SKM-1 treated with dmso at 0.1 percent for 144 hours (cell line): ENCODE results near the gene KCNK3.

Experiments
- DNase-seq: peaks from one replicate; lab custom pipeline; 2025; ENCODE audit not compliant: unreplicated experiment; lab: John Stamatoyannopoulos, UW

The KCNK3 gene

GRCh38 chr2:26711457-26712161, 19.1 kb downstream of the KCNK3 start:
- no peak for DNase-seq

DNA sequence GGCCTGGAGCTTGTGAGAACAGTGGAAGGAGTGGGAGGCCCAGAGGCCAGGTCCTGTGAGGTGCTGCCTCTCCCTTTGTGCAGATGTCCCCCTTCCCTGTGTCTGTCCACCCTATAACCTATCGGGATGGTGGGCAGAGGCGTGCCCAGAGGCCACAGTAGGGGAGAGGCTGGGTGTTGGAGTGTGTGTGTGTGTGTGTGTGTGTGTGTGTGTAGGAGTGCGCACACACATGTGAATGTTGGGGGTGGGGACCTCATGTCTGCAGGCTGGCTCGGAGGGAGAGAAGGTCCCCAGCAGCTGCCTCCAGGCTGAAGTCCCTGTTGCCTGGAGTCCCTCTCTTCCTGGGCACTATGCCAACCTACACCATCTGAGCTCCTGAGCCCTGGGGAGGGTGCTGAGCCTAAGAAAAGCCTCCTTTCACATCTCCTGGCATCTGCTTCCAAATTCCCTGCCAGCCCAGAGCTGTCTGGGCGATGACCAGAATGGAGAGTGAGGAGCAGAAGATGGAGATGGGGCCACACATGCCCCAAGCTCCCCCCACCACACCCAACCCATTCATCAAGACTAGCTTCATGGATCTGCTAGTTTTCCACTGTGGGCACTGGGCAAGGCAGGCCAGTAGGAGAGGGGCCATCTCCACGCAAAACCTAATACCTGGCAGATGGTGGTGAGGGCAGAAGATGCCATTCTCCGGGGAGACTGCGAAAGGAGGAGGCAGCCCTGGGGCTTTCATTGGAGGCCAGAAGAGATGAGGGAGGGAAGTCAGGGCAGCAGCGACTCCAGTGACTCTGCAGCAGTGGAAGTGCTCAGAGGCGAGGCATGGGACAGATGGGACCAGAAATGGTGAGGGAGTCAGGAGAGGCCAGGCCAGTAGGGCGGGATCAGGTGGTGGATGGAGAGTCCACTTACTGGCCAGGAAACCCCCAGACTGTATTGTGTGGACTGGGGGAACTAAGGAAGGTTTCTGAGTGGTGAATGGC, 20.3 kb downstream of the KCNK3 start:
- DNase-seq, result no peak

DNA sequence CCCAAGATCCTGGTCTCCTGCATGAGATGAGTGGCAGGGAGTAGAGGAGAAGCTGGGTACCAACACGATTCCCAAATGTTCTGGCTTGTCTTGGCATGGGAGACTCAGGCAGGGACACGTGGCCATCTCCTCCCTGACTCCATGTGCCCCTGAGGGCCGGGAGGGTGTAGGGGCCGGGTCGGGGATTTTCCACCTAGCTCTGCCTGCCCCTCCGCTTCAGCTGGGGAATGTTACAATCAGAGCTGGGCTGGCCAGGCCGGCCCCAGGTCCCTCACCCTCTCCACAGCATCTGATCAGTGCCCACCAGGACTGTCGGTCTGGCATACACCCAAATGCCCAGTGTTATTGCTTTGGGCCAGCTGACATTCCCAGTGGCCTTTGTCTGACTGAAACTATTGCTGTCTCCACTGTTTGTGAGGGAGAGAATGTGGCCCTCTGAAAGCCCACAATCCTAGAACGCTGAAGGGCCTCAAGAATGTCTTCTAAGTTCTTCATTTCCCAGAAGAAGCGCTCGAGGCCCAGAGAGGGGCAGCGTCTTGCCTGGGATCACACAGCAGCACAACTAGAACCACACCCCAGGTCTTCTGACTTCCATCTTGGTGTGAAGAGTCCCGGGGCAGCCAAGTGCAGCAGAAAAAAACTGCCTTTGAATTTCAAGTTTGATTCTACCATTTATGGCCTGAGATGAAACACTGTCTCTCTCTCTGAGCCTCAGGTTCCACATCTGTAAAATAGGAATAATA, 23.2 kb downstream of the KCNK3 start:
- no peak for DNase-seq

- no peak for DNase-seq
These were observed 23.8 kb downstream of the KCNK3 start for GRCh38 chr2:26716340-26716739.

DNA sequence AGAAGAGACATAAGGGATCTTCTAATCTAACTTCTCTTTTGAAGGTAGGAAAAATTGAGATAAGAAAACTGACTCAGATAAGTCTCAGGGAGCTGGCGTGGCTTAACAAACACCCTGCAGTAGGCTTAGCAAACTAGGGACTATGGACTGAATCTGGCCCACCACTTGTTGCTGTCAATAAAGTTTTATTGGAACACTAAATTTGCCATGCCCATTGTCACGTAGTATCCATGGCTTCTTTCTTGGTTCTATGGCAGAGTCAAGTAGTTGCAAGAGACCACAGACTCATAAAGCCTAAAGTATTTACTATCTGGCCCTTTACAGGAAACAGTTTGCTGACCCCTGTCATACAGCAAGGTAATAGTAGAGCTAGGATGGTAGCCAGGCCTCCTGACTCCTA, 24.2 kb downstream of the KCNK3 start:
- DNase-seq, result no peak

GRCh38 chr2:26717362-26717761, 24.8 kb downstream of the KCNK3 start:
- DNase-seq, result no peak

- no peak for DNase-seq
These were observed 26.6 kb downstream of the KCNK3 start for GRCh38 chr2:26718949-26719686.

DNA sequence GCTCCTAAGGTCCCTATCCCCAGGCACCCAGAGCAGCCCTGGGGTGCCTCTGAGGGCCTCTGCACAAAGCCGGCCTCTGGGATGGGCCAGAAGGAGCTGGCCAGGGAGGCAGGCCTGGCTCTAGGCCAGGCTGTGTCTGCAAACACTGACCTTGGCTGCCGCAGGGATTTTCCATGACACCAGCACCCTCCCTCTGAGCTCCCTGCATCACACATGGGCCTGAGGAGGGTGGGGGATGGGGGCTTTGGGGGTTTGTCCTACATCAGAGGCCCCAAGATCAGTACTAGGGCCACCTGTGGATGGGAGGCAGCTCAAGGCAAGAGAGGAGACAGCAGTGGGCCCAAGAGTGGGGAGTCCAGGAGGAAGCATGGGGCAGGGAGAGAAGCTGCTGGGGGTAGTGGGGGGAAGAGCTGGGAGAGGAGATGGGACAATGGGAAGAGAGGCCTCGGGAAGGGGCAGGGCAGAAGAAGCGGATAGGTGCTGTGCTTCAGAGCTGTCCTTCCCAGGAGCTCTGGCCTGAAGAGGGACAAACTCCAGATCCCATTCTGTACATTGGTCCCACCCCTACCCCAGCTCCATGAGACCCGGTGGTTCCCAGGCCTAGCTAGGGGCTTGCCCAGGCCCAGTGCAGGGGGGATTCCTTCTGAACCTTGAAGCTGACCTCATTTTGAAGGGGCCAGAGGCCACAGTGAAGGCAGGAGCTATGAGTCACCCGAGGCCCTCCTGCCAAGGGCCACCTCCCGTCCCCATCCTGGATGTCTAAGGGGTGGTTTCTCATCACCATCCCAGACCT, 28.0 kb downstream of the KCNK3 start:
- DNase-seq, result no peak

GRCh38 chr2:26721115-26722032, 28.9 kb downstream of the KCNK3 start:
- DNase-seq, result no peak

DNA sequence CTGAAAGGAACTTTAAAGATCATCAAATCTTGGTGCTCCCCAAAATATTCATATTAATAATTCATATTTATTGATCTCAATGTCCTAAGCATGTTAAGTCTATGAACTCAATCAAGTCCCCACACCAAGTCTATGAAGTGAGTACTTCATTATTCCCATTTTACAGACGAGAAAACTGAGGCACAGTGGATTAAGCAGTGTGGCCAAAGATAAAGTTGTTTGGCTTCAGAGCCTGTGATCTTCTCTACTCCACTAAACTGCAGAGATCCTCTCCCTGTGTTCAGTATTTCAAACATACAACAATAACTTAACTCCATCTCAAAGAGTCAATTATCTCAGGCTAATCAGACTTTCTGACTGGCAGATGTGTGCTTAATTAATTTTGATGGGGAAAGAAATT, 29.8 kb downstream of the KCNK3 start:
- no peak for DNase-seq

DNA sequence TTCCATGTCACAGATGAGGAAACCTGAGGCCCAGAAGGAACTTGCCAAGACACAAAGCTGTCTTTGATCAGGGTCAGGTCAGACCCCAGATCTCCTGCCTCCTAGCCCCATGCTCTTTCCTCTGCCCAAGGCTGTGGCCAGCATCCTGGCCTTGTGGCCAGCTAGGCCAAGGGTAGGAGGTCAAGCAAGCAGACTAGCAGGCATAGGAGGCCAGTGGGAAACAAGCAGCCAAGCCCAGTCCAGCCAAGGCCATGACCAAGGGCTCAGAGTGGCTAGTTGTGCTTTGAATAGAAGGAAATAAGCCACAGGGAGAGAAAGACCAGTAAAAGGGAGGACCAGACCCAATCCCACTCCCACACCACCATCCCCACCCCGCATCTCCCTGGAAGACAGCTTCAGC, 30.4 kb downstream of the KCNK3 start:
- no peak for DNase-seq

DNA sequence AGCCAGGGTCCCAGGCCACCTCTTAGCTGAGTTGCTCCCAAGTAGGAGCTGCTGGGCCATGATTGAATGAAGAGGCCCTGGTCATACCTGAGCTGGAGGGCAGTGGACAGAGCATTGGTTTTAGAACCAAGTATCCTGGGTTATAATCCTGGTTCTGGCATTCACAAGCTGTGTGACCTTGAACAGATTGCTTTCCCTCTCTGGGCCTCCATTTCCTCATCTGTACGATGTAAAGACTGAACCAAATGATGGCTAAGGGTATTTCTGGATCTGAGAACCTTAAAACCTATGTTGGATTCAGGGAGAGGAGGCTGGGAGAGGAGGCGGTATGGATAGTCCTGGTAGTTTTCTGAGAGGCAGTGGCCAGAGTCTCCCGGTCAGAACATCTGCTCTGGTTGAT, 31.0 kb downstream of the KCNK3 start:
- no peak for DNase-seq

DNA sequence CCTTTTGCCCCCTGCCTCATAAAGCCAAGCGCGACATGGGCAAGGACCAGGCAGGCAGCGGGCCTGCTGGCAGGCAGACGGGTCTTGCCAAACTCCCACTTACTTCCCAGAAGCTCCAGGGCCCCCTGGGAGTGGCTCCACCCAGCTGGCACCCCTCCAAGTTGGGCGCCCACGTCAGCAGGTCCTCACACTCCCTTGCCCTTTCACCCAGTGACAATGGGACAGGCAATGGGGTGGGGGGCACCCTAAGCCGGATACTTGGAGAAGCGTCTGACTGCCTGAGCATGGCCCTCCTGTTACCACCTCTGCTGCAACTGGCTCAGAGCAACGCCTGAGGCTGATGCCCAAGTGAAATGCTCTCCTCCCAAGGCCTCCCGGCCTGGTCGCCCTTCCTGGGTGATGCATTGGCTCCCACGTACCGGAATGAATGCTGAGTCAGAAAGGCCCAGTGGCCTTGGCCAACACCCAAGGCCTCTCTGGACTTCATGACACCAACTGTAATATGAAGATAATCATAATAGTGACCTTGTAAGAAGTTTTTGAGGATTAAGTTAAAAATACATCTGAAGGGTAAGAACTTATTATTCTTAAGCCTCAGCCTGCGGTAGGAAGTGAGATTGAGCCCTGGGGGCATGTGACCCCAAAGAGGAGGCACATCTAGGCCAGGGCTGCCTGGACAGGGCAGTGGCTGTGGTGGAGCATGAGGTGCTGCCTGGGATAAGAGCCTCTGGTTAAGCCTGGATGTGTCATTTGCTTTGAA, 31.6 kb downstream of the KCNK3 start:
- DNase-seq, result no peak

GRCh38 chr2:26724784-26725520, 32.4 kb downstream of the KCNK3 start:
- no peak for DNase-seq

DNA sequence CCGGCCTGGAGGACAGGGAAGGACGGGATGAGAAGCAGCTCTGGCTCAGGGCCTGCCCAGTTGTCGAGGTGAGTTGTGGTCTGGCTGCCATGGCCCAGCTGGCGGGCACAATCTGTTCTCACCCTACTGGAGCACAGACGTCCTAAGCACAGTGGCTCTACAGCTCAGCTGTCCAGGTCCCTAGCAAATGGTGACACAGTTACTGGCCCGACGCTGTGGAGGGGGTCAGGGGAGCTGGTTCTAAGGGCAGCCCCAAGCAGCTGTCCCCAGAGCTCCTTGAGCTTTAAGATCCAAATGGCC, 32.9 kb downstream of the KCNK3 start:
- DNase-seq, result no peak

- DNase-seq, result no peak
These were observed 33.7 kb downstream of the KCNK3 start for GRCh38 chr2:26726228-26726627.

- no peak for DNase-seq
These were observed 35.4 kb downstream of the KCNK3 start for GRCh38 chr2:26727641-26728561.
